KOPT-K1 (cell line): ENCODE data around the gene CFAP73.
"Not testable (repeated sequence)": the region's sequence is repeated elsewhere in the genome, so short reads cannot be mapped to it uniquely, and the experiment has no call there.

Experiments
- H3K27ac ChIP-seq: fragments of 200-600 bp; sonication (generic); 2 replicates; pipeline ENCODE4 v1.5.1; 2016; ENCODE audit warnings: antibody characterized with exemption, mild to moderate bottlenecking, low read depth, low read length; ENCODE audit not compliant: poor library complexity, severe bottlenecking
- H3K36me3 ChIP-seq: fragments of 200-600 bp; sonication (generic); 2 replicates; pipeline ENCODE4 v1.5.1; 2017; ENCODE audit warnings: antibody characterized with exemption, mild to moderate bottlenecking, low read length, moderate library complexity; ENCODE audit not compliant: insufficient read depth
- H3K9me3 ChIP-seq: fragments of 200-600 bp; sonication (generic); 2 replicates; pipeline ENCODE4 v1.5.1; 2017; ENCODE audit warnings: antibody characterized with exemption, low read length, mild to moderate bottlenecking; ENCODE audit not compliant: insufficient read depth, poor library complexity, severe bottlenecking

The CFAP73 gene

GRCh38 chr12:113197518-113198077 is 48.1 kb downstream of the CFAP73 start:
- H3K36me3 ChIP-seq, result peaks cover 5% of the 10 kb centered on the region
- H3K27ac ChIP-seq, result no peak overlapping the region
- H3K9me3 ChIP-seq, result no peaks in the 10 kb centered on the region

DNA sequence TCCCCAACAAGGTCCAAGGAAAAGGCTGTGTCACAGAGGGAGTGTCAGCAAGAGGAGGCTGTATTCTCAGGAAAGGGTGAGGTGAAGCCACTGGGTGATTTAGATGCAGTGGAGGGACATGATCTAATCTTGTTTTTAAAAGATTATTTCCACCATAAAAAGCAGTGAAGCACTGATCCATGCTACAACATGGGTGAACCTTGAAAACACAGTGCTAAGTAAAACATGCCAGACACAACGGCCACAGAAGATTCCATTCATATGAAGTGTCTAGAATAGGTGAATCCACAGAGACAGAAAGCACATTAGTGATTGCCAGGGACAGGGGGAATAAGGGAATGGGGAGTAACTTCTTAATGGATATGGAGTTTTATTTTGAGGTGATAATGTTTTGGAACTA is 48.8 kb downstream of the CFAP73 start:
- Histone ChIP-seq H3K9me3 (no peaks in the 10 kb centered on the region), H3K27ac (no peak overlapping the region), H3K36me3 (no peaks in the 10 kb centered on the region)

DNA sequence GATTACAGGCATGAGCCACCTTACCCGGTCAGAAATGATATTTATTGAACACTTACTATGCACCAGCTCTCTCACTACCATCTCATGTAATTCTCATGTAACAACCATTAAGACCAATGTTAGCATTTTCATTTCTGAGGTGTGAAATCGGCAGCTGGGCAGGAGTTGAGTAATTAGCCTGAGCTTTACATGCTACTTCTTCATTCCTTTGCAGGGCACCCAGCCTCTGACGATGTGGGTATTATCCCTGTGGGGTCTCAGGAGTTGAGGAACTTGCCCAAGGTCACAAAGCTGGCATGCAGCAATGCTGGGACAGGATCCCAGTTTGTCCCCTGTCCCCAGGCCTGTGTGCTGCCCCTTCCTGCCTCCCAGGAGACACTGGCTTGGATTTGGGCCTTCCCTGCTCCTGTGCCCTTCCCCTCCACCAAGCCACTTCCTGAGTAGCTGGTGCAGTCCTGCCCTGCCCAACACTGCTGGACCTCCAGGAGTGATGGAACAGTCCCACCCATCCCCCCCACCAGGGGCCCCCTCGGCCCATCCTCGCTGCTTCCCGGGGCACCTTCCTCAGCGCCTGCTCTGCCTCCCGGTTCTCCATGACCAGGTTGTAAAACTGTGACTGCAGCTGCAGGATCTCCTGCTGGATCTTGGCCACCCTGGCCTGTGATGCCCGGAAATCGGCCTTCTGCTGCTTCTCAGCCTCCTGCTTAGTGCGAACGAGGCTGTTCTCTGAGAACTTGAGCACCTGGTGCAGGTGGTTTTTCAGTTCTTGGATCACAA is 50.7 kb downstream of the CFAP73 start:
- no peaks in the 10 kb centered on the region for H3K9me3 ChIP-seq
- no peak overlapping the region for H3K27ac ChIP-seq
- no peaks in the 10 kb centered on the region for H3K36me3 ChIP-seq

- no peaks in the 10 kb centered on the region for H3K9me3 ChIP-seq
- no peak overlapping the region for H3K27ac ChIP-seq
- H3K36me3 ChIP-seq, result no peaks in the 10 kb centered on the region
Observed at GRCh38 chr12:113201187-113202177, 52.0 kb downstream of the CFAP73 start.

GRCh38 chr12:113202300-113203075 is 53.0 kb downstream of the CFAP73 start:
- Histone ChIP-seq H3K27ac (no peak overlapping the region), H3K9me3 (no peaks in the 10 kb centered on the region), H3K36me3 (no peaks in the 10 kb centered on the region)

DNA sequence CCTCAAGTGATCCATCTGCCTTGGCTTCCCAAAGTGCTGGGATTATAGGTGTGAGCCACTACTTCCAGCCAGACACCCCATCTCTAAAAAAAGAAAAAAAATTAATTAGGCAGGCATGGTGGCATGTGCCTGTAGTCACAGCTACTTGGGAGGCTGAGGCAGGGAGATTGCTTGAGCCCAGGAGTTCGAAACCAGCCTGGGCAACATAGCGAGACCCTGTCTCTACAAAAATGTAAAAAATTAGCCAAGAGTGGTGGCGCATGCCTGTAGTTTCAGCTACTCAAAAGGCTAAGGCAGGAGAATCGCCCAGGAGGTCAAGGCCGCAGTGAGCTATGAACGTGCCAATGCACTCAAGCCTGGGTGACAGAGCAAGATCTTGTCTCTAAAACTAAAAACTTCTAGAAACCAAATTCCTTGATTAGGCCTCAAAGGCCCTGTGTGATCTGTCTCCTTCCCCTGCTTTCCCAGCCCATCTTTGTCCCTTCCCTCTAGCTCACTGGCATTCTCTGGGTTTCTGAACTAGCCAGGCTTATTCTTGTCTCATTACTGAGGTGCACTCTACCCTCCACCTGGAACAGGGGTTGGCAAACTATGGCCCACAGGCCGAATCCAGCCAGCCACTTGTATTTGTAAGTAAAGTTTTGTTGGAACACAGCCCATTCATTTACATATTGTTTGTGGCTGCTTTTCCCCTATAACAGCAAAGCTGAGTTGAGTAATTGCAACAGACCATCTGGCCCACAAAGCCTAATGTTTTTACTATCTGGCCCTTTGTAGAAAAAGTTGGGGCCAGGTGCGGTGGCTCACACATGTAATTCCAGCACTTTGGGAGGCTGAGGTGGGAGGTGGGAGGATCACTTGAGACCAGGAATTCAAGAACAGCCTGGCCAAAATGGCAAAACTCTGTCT is 54.6 kb downstream of the CFAP73 start:
- Histone ChIP-seq H3K27ac (no peak overlapping the region), H3K9me3 (no peaks in the 10 kb centered on the region), H3K36me3 (no peaks in the 10 kb centered on the region)

GRCh38 chr12:113204804-113205203 is 55.3 kb downstream of the CFAP73 start:
- Histone ChIP-seq H3K36me3 (no peaks in the 10 kb centered on the region), H3K9me3 (no peaks in the 10 kb centered on the region), H3K27ac (no peak overlapping the region)

GRCh38 chr12:113206802-113207201 is 57.3 kb downstream of the CFAP73 start:
- not testable (repeated sequence) for H3K36me3 ChIP-seq, H3K27ac ChIP-seq

DNA sequence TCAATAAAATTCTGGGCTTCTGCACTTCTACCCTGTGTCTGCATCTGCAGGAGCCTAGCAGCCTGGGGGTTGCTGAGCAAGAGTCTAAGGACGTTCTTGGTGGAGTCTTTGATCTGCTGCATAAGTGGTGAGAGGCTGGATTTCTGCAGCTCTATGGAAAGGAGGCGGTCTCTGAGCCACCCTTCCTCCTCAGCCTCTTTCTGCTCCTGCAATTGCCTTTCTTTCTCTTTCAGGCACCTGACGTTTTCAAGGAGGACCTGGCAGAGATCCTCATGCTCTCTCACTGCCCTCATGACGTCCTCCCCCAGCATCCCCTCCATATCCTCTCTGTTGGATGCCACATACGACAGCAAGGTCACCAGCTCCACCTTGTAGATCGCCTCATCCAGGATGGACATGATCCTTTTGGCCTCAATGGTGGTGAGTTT is 58.1 kb downstream of the CFAP73 start:
- H3K36me3 ChIP-seq, result no peaks in the 10 kb centered on the region
- peak overlapping the region; percentile 43 for H3K27ac ChIP-seq
- H3K9me3 ChIP-seq, result no peaks in the 10 kb centered on the region

More at GRCh38 chr12:113206802-113207201, 57.3 kb downstream of the CFAP73 start:
- not testable (repeated sequence) for H3K9me3 ChIP-seq

- Histone ChIP-seq H3K27ac (peak overlapping the region; percentile 43), H3K9me3 (no peaks in the 10 kb centered on the region), H3K36me3 (no peaks in the 10 kb centered on the region)
Observed at GRCh38 chr12:113208041-113208934, 58.8 kb downstream of the CFAP73 start.
